HG03097 (cell line): ENCODE results near the gene RAMP2.
"Not testable (repeated sequence)": the region's sequence is repeated elsewhere in the genome, so short reads cannot be mapped to it uniquely, and the experiment has no call there.

Experiments used
- ATAC-seq: cut with Tn5 transposase; IDR thresholded peaks from one replicate; pipeline ENCODE4 v1.9.1; 2021; ENCODE audit not compliant: unreplicated experiment, low FRiP score

Gene RAMP2, protein sequence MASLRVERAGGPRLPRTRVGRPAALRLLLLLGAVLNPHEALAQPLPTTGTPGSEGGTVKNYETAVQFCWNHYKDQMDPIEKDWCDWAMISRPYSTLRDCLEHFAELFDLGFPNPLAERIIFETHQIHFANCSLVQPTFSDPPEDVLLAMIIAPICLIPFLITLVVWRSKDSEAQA

DNA sequence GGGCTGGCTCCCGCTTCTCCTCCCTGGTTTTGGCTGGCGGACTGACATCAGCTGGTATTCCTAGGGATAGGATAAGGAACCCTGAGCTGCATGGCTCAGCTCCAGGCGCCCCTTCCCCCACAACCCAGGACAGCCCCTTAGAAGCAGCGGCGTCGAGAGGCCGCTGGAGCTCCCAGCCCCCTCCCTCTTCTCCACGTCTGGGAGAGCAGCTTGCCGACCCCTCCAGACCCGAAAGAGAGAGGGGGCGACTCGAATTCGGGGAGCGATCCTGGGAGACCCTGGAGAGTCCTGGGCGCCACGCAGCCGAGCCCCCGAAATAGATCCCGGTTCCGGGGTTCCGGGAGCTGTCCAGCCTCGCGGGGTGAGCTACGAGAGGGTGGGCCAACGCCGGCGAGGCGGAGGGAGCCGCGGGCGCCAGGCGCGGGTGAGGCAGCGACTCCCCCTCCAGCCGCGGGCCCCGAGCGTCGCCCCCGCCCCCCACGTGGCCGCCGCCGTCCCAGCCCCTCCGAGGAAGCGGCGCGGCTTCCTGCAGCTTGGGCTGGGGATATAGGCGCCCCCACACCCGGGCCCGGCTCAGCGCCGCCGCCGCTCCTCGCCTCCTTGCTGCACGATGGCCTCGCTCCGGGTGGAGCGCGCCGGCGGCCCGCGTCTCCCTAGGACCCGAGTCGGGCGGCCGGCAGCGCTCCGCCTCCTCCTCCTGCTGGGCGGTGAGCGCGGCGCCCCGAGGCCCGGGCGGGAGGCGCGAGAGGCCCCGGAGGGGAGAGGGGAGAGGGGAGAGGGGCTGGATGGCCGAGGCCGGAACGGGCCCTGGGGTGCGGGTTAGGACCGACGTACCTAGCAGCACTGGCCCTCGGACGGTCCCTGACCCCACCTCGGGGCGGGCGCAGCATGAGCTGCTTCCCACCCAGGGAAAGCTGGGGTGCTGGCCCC is at the start of gene RAMP2:
RAMP2 (plus strand) TSS at position 576 of the 930 bp plus-strand sequence; CDS start at position 611, 35 bp downstream.
- no peak for ATAC-seq

DNA sequence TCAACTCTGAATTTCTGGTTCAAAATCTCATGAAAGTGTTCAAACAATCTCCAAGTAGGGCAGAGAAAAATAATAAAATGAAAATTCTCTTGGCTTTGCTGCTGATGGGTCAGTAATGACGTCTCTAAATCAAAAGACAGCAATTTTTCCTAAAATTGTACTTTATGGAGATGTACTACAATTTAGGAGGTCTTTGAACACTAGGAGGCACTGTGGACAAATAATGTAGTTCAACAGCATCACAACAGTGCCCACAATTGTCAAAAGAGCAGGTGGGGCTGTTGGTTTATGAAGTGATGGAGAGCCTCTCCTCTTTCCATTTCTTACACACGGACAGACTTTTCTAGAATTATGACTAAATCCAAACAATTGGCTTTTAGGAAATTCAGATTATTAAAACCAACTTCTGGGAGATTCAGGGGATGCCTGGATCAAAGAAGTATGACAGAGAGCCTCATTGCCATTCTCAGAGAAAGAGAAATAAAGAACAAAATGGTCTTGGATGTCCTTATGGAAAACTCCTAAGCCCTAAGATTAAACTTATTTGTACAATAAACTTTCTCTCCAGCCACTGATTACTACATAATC is 39.9 kb upstream of the RAMP2 start:
- ATAC-seq: no peak

DNA sequence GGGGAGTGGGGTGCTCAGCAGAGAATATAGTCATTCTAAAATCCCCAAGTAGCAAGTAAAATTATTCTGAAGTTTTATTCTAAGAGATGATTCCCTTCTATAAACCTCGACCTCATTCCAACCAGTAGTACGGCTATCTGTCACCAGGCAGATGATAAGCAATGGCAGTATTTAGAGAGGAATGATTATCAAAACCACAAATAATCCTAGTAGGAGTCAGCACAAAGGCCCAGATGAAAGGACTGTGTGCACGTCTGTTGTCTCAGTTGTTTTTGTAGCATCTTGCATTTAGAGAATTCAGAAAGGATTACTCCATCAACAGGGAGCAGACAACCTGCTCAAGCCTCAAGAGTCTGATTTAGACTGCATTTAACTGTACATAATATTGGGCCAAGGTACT is 37.4 kb upstream of the RAMP2 start:
- ATAC-seq: no peak

DNA sequence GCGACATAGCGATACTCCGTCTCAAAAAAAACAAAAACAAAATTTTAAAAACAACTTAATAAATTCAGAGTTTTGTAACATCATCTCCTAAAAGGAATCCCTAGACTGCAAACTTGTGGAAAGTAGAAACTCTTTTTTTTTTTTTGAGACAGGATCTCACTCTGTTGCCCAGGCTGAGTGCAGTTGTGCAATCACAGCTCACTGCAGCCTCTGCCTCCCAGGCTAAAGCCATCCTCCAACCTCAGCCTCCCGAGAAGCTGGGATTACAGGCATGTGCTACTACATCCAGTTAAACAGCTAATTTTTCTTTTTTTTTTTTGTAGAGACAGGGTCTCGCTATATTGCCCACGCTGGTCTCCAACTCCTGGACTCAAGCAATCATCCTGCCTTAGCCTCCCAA is 35.9 kb upstream of the RAMP2 start:
- no peak for ATAC-seq

DNA sequence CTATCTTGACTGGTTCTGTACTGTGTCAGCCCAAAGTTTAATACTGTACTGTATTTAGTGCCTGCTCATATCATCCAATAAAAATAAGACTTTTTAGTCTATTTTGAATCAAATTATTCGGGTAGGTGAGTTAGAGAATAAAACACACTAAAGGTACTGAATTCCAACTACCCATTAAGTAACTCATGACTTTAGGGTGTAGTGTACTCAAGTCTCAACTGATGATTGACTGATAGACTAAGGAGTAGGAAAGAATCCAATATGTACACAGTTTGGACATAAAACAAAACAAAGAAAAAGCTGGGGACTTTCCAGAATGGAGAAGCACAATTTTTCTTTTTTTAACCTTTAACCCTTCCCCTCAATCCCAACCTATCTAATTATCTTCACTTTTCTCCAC is 20.3 kb upstream of the RAMP2 start:
- ATAC-seq: no peak

DNA sequence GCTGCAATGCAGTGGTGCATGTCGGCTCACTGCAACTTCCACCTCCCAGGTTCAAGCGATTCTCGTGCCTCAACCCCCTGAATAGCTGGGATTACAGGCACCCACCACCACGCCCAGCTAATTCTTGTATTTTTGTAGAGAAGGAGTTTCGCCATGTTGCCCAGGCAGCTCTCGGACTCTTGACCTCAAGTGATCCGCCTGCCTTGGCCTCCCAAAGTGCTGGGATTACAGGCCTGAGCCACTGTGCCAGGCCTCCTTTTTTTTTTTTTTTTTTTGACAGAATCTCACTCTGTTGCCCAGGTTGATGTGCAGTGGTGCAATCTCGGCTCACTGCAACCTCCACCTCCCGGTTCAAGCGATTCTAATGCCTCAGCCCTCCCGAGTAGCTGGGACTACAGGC is 18.1 kb upstream of the RAMP2 start:
- not testable (repeated sequence) for ATAC-seq

DNA sequence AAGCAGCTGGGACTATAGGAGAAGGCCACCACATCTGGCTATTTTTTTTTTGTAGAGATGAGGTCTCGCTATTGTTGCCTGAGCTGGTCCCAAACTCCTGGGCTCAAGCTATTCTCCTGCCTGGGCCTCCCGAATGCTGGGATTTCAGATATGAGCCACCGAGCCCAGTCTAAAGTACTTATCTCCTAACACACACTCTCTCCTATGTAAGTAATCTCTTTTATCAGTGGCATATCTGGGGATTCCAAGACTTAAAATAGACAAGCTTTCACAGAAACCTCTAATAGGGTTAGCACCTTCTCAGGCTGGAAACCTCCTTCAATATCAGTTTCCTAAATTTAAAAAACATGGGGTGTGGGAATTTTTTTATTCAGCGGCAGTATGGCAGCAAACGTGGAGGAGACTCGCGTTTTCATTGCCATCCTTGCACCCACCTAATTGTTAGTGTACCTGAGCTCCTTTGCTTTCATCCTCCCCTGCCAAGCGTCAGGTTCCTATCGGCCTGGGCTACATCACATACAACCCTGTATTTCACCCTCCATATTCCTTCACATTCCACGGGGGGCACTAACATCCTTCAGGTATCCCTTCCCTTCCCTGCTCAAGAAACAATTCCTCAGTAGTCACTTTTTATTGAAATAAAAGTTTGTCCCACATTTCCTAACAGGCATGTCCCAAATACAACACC is 17.3 kb upstream of the RAMP2 start:
- no peak for ATAC-seq

DNA sequence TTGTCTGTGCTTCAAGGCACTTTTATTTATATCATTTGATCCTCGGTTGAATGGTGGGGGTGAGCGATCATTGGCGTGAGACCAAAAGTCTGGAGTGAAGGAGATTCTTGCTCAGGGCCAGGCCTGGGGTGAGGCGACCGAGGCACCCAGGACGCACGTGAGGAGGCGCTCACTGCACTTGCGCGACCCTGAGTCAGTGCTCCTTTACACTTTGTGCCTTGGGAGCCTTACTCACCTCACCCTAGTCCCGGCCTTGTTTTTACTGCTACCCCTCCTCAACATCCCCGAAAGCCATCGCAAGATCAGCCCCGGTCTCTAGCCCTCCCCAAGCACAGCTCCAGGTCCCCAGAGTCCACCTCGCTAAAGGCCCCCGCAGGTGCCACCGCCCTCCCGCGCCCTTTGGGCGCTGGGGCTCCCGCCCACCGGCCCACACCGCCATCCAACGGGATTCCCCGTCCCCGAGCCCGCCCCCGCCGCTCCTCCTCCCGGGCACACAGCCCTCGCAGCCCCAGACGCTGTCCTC is 16.7 kb upstream of the RAMP2 start:
- peak; percentile 44 for ATAC-seq

DNA sequence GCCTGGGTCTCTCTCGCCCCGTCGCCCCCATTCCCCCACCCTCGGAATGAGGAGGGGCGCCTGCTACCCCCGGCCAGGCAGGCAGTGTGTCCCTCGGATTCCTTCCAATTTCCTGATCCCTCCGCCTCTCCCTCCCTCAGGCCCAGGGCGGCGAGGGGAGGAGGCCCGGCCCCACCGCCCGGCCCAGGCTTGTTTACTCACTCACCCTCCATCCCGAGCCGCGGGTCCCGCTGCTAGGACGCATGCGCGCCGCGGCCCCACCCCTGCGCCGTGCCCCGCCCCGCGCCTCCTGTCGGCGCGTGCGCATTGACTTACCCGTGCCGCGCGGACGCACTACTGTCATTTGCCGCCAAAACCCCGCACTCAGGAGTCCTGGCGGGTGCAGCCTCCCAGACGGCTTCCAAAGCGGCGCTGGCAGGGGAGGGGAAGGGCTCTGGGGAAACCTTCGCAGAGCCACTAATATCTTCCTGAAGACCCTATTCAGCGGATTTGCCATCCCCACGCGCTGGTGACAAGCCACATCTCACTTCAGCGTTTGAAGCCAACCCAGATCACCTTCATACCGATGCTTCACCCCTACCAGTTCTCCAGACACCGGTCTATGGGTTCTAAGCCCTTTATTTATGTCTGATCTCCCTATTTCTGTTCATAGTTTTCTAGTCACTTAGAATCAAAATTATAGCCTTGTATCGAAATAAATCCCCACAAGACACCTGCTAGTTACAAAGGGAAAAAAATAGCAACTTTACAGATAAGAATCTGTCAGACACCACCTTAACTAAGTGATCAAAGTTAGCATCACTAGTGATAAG is 16.0 kb upstream of the RAMP2 start, which contains the start of gene EZH1:
EZH1 (minus strand) TSS at position 235 of the 812 bp plus-strand sequence. CDS start 16,099 bp downstream, outside the sequence.
- ATAC-seq: peak; percentile 78

DNA sequence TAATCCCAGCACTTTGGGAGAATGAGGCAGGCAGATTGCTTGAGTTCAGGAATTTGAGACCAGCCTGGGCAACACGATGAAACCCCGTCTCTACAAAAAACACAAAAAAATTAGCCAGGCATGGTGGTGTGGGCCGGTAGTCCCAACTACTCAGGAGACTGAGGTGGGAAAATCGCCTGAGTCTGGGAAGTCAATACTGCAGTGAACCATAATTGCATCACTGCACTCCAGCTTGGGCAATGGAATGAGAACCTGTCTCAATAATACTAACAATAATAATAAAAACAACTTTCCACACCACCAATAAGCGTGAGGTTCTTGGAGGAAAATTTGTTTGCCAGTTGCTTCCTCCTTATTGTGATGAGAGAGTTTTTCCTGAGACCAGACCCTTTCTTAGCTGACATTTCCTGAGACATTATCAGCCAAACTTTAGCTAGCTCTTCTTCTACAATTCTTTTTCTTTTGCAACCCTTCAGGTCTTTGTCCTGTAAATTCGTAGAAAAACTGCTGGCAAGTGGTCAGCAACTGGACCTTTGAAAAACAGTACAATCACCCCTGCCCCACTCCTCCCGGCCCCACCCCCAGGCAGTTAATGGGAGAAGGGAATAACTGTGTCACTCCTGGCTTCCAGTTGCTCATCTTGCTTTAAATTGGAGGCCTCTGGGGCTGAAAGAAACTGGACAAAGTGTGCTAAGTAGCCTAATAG is 12.7 kb upstream of the RAMP2 start:
- no peak for ATAC-seq

DNA sequence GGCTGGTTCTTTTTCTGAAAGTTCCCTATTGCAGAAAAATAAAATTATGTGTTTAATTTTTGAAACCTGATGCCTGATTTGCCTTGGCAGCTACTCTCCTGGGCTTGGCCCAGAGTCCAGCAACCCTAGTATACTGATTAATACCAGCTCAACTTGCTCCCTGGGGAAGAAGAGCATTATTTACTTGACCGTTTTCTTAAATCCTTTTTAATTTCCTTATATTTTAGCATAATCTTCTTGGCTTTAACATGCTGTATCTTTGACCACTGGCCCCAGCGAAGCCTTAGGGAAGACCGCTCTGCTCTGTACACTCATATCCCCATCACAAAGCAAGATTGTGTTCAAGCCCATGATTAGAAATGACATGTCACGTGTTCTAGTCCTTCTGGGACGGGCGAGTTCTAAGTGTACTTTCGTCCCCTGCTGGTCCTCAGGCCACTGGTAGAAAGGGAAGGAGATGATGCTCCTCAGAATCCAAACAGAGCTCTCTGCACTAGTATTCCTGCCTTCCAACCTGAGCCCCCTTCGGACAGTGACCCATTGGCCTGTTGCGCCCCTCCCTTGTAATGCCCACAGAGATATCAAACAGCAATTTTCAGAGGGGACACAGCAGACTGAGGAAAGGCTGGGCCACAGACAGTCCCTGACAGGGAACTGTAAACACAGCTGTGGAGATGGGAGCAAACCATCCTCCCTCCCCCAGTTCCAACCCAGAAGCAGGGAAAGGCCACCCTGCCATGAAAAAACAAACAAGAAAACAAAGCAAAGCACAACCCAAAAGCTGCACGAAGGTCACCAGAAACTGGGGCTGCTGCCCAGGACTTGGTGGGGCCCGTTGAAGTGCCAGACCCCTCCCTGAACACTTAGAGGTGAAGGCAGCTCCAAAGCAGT is 11.9 kb upstream of the RAMP2 start:
- no peak for ATAC-seq

DNA sequence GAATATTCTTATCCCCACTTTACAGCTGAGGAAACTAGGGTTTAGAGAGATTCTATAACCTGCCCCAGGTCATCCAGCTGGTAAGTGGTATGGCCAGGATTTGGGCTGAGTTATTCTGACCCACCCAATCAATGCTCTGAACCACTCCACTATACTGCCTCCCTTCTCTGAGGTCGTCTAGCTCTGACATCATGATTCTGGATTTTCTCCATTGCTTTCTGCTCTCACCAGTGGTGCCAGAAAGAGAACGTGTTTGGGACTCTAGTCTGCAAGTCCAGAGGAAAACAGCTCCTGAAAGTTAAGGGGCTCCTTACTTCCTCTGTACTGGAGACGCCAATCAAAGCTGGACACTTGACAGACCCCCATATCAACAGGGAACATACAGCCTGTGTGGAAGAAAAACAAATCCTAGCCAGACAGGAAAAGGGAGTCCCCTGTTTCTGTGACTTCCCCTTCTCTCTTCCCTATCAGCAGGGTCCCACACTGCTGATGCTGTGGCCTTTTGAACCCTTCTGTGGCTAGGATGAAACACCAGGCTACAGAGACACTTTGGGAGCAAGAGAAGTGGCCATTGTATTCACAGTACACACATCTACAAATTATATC is 10.2 kb upstream of the RAMP2 start:
- ATAC-seq: no peak

DNA sequence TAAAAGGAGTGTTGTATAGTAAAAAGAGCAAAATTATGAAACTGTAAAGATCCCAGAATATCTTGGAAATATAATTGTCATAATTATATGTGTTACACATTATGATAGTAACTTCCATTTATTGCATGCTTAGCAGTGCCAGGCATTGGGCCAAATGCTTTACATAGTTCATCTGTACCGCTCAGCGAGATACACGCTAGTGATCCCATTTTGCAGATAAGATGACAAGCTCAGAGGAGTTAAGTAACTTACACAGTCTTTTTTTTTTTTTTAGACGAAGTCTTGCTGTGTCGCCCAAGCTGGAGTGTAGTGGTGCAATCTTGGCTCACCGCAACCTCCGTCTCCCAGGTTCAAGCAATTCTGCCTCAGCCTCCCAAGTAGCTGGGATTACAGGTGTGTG is 9.4 kb upstream of the RAMP2 start:
- no peak for ATAC-seq

DNA sequence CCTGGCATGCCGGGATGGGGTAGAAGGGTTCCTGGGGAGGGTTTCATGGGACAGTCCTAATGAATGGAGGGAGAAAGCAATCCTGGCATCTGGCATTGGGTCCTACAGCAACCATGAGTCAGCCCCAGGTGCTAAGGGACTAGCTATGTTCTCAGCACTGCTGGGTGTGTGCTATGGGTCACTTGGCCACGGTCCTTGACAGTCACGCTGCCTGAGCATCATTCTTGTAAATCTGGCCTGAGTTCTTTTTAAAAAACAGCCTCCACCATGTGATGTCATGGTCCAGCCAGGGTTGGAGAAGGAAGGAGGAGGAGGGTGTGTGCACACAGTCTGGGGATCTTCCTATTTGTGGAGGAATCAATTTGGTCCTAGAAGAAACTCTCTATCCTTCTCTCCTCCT is 6.2 kb upstream of the RAMP2 start:
- no peak for ATAC-seq

DNA sequence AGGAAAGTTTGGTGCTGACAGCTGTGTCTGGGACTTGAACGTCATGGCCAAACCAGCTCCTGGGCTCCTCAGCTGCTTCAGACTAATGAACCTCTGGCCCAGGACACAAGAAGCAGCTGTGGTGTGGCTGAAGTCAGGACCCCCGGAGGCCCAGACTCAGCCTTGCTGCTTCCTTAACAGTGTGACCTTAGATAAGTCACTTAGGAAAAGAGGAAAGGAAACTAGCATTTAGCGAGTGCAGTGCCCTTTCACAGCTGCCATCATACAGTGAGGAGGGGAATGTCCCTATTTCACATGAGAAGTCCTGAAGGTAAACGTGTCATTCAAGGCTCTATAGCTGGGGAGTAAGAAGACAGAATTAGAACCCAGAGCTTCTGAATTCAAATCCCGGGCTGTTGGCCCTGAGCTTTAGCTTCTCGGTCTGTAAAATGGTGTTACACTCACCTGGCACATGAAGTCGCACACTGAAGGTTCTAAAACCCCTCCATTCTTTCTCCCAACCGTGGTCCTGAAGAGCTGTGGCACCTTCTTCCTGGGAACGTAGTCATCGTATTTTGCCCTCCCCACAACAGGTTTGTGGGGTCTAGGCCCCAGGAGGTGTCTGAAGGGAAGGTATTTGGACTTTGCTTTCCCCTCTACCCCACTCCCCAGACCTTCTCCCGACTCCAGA is 910 bp upstream of the RAMP2 start:
- no peak for ATAC-seq

DNA sequence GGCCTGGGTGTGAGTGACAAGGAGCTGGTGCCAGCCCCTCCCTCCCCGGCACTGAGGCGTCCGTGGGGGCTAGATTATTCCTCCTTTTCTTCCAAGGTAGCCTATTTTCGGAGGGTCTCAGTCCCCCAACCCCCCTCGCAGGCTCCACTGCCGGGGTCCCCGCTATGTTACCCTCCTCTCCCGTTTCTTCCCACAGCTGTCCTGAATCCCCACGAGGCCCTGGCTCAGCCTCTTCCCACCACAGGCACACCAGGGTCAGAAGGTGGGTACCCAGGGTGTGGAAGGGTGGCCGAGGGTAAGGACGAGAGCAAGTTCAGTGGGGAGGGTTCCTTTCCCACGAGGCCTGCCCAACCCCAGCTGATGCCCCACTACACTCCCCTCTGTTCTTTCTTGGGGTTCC is 611 bp downstream of the RAMP2 start:
- no peak for ATAC-seq

DNA sequence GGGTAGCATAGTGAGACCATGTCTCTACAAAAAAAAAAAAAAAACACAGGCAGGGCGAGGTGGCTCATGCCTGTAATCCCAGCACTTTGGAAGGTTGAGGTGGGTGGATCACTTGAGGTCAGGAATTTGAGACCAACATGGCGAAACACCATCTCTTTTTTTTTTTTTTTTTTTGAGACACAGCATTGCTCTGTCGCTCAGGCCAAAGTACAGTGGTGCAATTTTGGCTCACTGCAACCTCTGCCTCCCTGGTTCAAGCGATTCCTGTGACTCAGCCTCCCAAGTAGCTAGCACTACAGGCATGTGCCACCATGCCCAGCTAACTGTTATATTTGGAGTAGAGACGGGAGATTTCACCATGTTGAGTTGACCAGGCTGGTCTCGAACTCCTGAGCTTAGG is 5.1 kb downstream of the RAMP2 start:
- no peak for ATAC-seq
